ENCODE measurements around the gene CDC40. TPM values are rescaled to one million over a fixed set of nuclear protein-coding genes. Genes with fewer than 3 reads are reported as not detected.

Gene CDC40
- total and polyA plus RNA-seq, 9 of the 15 experiments (the other 6 are each of a cell fraction or from before 2014, with no cell fraction given) = 9.7 to 26.3 (median 15.7) TPM

DNA sequence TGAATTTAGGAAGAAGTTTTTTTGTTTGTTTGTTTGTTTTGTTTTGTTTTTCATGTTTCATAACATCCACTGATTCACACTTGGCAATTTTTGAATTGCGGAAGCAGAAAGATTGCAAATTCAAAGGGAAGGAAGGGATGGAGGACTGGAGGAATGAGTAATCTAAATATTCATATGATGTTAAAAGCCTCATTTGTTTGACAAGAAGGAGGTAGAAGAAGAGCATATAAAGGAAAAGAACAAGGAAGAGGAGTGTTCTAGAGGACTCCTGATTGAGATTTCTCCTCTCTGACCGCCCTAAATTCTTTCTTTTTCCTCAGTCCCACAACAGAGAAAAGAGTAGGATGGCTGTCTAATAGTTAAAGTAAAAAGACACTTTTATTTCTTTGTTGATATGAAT, 89.4 kb downstream of the CDC40 start:
- DNase-seq (ENCODE audit: extremely low read depth in 1 of 4, low spot score in 3 of 4) = no peak
- no peaks in the 10 kb centered on the region for H3K36me3 ChIP-seq (ENCODE audit: control insufficient read depth, insufficient read depth, low read length)
- no peaks in the 10 kb centered on the region for H3K9me3 ChIP-seq (replicated peaks; ENCODE audit: control insufficient read depth, insufficient read depth, low read depth, low read length)
- no peak overlapping the region for H3K4me3 ChIP-seq
- POLR2A ChIA-PET = no interaction called here
- ATAC-seq = no peak
- H3K79me2 ChIP-seq (ENCODE audit: control insufficient read depth, insufficient read depth, low read length) = no peaks in the 10 kb centered on the region
- no peak overlapping the region for H3K4me2 ChIP-seq (ENCODE audit: insufficient read depth, low read length)
- no peak overlapping the region for H2AFZ ChIP-seq (ENCODE audit: low read depth, low read length)
- no peaks in the 10 kb centered on the region for H4K20me1 ChIP-seq (replicated peaks; ENCODE audit: control insufficient read depth, insufficient read depth, low read length)
- CTCF ChIA-PET (ENCODE audit: low intra/inter-chr PET ratio) = no interaction called here
- BruUV-seq (replicated peaks) = no TSS peak
- peaks cover 0 to 4% of the 10 kb centered on the region in 2 experiments; a peak in 2 of 5 replicates for H3K27me3 ChIP-seq (ENCODE audit: control insufficient read depth in 2 of 2, insufficient read depth in 2 of 2, low read length in 2 of 2)
- FAIRE-seq = no peak
- no peaks in the 10 kb centered on the region for H3K9me1 ChIP-seq (ENCODE audit: control insufficient read depth, insufficient read depth, low read length)
- in situ Hi-C loops (cut with MboI) (no loop called here), intact Hi-C loops (cut with micrococcal nuclease) (no loop called here)
- no peaks in the 10 kb centered on the region for H3K4me1 ChIP-seq (replicated peaks in 1 of 2; ENCODE audit: control insufficient read depth in 2 of 2, insufficient read depth in 2 of 2, low read length in 2 of 2)
- WGBS (ENCODE audit: insufficient coverage, low coverage, missing lambda C conversion rate) = 0% methylated on average over 2 of the region's 2 CpGs
- no peak overlapping the region for H3K27ac ChIP-seq (ENCODE audit: extremely low read depth, low read depth, low read length)
- H3K9ac ChIP-seq (ENCODE audit: insufficient read depth in 1 of 2, low read depth in 2 of 2, low read length in 2 of 2) = no peak overlapping the region
- TF ChIP-seq ZNF217 (CRISPR knock-in tag; IDR thresholded peaks at IDR 0.05) (no peak), TEAD4 (IDR thresholded peaks at IDR 0.05; ENCODE audit: low read length) (no peak), TEAD4 (CRISPR knock-in tag; IDR thresholded peaks at IDR 0.05; ENCODE audit: borderline replicate concordance) (no peak), ZNF785 (CRISPR knock-in tag; IDR thresholded peaks at IDR 0.05) (no peak), HLTF (IDR thresholded peaks at IDR 0.05) (no peak)
- TF ChIP-seq, protein P1, sequence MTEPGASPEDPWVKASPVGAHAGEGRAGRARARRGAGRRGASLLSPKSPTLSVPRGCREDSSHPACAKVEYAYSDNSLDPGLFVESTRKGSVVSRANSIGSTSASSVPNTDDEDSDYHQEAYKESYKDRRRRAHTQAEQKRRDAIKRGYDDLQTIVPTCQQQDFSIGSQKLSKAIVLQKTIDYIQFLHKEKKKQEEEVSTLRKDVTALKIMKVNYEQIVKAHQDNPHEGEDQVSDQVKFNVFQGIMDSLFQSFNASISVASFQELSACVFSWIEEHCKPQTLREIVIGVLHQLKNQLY (CRISPR knock-in tag; conservative IDR thresholded peaks at IDR 0.05) = no peak
- TF ChIP-seq, protein P2, sequence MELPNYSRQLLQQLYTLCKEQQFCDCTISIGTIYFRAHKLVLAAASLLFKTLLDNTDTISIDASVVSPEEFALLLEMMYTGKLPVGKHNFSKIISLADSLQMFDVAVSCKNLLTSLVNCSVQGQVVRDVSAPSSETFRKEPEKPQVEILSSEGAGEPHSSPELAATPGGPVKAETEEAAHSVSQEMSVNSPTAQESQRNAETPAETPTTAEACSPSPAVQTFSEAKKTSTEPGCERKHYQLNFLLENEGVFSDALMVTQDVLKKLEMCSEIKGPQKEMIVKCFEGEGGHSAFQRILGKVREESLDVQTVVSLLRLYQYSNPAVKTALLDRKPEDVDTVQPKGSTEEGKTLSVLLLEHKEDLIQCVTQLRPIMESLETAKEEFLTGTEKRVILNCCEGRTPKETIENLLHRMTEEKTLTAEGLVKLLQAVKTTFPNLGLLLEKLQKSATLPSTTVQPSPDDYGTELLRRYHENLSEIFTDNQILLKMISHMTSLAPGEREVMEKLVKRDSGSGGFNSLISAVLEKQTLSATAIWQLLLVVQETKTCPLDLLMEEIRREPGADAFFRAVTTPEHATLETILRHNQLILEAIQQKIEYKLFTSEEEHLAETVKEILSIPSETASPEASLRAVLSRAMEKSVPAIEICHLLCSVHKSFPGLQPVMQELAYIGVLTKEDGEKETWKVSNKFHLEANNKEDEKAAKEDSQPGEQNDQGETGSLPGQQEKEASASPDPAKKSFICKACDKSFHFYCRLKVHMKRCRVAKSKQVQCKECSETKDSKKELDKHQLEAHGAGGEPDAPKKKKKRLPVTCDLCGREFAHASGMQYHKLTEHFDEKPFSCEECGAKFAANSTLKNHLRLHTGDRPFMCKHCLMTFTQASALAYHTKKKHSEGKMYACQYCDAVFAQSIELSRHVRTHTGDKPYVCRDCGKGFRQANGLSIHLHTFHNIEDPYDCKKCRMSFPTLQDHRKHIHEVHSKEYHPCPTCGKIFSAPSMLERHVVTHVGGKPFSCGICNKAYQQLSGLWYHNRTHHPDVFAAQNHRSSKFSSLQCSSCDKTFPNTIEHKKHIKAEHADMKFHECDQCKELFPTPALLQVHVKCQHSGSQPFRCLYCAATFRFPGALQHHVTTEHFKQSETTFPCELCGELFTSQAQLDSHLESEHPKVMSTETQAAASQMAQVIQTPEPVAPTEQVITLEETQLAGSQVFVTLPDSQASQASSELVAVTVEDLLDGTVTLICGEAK (IDR thresholded peaks at IDR 0.05) = no peak
- TF ChIP-seq, protein P2 (CRISPR knock-in tag; IDR thresholded peaks at IDR 0.05) = no peak
- TF ChIP-seq, protein P3, sequence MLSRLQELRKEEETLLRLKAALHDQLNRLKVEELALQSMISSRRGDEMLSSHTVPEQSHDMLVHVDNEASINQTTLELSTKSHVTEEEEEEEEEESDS (CRISPR knock-in tag; IDR thresholded peaks at IDR 0.05) = no peak
